Hepatocyte (in vitro differentiated cells): ENCODE results near the gene KCNJ12.
"Not testable (repeated sequence)": the region's sequence is repeated elsewhere in the genome, so short reads cannot be mapped to it uniquely, and the experiment has no call there.

Experiments used
- EZH2phosphoT487 ChIP-seq: fragments of 200-600 bp; sonication (generic); IDR thresholded peaks from one replicate; pipeline ENCODE4 v1.6.1; 2018; ENCODE audit warnings: antibody characterized with exemption, mild to moderate bottlenecking, low read depth, moderate library complexity; ENCODE audit not compliant: unreplicated experiment, severe bottlenecking
- TF ChIP-seq, protein P1 (sequence below): fragments of 200-600 bp; sonication (generic); IDR thresholded peaks from 2 replicates; pipeline ENCODE4 v1.5.1; 2016; ENCODE audit warnings: antibody characterized with exemption, mild to moderate bottlenecking; ENCODE audit not compliant: poor library complexity

GRCh38 chr17:21404106-21404505, 27.9 kb downstream of the KCNJ12 start:
- TF ChIP-seq, protein P1, sequence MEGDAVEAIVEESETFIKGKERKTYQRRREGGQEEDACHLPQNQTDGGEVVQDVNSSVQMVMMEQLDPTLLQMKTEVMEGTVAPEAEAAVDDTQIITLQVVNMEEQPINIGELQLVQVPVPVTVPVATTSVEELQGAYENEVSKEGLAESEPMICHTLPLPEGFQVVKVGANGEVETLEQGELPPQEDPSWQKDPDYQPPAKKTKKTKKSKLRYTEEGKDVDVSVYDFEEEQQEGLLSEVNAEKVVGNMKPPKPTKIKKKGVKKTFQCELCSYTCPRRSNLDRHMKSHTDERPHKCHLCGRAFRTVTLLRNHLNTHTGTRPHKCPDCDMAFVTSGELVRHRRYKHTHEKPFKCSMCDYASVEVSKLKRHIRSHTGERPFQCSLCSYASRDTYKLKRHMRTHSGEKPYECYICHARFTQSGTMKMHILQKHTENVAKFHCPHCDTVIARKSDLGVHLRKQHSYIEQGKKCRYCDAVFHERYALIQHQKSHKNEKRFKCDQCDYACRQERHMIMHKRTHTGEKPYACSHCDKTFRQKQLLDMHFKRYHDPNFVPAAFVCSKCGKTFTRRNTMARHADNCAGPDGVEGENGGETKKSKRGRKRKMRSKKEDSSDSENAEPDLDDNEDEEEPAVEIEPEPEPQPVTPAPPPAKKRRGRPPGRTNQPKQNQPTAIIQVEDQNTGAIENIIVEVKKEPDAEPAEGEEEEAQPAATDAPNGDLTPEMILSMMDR, result not testable (repeated sequence)
- TF ChIP-seq EZH2phosphoT487, result not testable (repeated sequence)
